GM23248 (cell line): Measurements from ENCODE around the gene MAPK4.
"Not testable (repeated sequence)": the region's sequence is repeated elsewhere in the genome, so short reads cannot be mapped to it uniquely, and the experiment has no call there.

ENCODE experiments used
- EZH2 ChIP-seq: fragments of 200-600 bp; sonication (generic); IDR thresholded peaks from 2 replicates; pipeline ENCODE4 v1.6.1; 2018; ENCODE audit warnings: antibody characterized with exemption, mild to moderate bottlenecking; ENCODE audit not compliant: insufficient read depth, poor library complexity, severe bottlenecking
- EZH2phosphoT487 ChIP-seq: fragments of 200-600 bp; sonication (generic); IDR thresholded peaks from 2 replicates; pipeline ENCODE4 v1.6.1; 2018; ENCODE audit warnings: antibody characterized with exemption, moderate library complexity, mild to moderate bottlenecking, low read depth; ENCODE audit not compliant: insufficient read depth

DNA sequence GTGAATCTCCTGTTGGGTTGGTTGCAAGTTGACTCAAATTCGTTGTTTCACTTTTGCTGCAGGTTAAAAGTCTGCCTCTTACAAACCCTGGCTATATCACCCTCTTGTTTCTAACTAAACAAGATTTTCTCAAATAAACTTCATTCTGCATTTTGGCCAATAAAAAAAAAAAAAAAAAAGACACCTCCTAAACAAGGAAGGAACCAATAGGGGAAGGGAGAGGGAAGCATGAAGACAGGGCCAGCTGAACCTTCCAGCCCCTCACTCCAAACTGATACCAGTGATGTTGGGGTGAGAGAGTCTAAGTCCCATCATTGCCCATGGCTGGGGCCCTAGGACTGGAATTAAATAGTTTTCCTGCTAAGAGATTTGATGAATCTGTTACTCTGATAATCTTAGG lies 2.4 kb downstream of the MAPK4 start:
- not testable (repeated sequence) for TF ChIP-seq EZH2, EZH2phosphoT487
